H54 (cell line): ENCODE data around the gene IQSEC3.
"Not testable (repeated sequence)": the region's sequence is repeated elsewhere in the genome, so short reads cannot be mapped to it uniquely, and the experiment has no call there.

Experiments
- DNase-seq: peaks from one replicate; pipeline ENCODE4 v3.0.0; 2011; ENCODE audit warnings: low spot score, mixed read lengths; ENCODE audit not compliant: insufficient read length
- FAIRE-seq: peaks from 3 replicates; lab custom pipeline; 2011; peaks lifted over from hg19 to GRCh38; lab: Jason Lieb, UNC
- POLR2A ChIP-seq: IDR thresholded peaks from 2 replicates; pipeline ENCODE4 v1.6.1; 2011; ENCODE audit warnings: low read depth, mild to moderate bottlenecking, low read length

IQSEC3 gene

GRCh38 chr12:176321-177181, 110.0 kb downstream of the IQSEC3 start:
- DNase-seq (peak; percentile 90), FAIRE-seq (no peak)
- TF ChIP-seq POLR2A = peak; percentile 35; the same call in 1 of the 2 replicates

GRCh38 chr12:177336-177979, 110.9 kb downstream of the IQSEC3 start:
- DNase-seq (no peak), FAIRE-seq (no peak)
- no peak for TF ChIP-seq POLR2A

GRCh38 chr12:177980-178828, 111.6 kb downstream of the IQSEC3 start:
- DNase-seq (no peak), FAIRE-seq (no peak)
- TF ChIP-seq POLR2A = no peak

- no peak for TF ChIP-seq POLR2A
- FAIRE-seq (no peak), DNase-seq (no peak)
Observed at GRCh38 chr12:178829-179109, 112.2 kb downstream of the IQSEC3 start.

- TF ChIP-seq POLR2A = no peak
- no peak for DNase-seq
- FAIRE-seq = no peak
Observed at GRCh38 chr12:179131-179884, 112.7 kb downstream of the IQSEC3 start.

GRCh38 chr12:179885-180284, 113.3 kb downstream of the IQSEC3 start:
- no peak for FAIRE-seq
- no peak for DNase-seq
- TF ChIP-seq POLR2A = no peak

GRCh38 chr12:180445-180844, 113.9 kb downstream of the IQSEC3 start:
- TF ChIP-seq POLR2A = no peak
- FAIRE-seq = no peak
- no peak for DNase-seq

GRCh38 chr12:181921-182320, 115.4 kb downstream of the IQSEC3 start:
- FAIRE-seq (no peak), DNase-seq (no peak)
- TF ChIP-seq POLR2A = no peak

- 0 out of 2 replicates have a peak, but pooled peaks have one; percentile 25 for TF ChIP-seq POLR2A
- FAIRE-seq (peak; percentile 76), DNase-seq (peak; percentile 97)
Observed at GRCh38 chr12:182381-182892, 115.9 kb downstream of the IQSEC3 start.

- DNase-seq = no peak
- no peak for FAIRE-seq
- TF ChIP-seq POLR2A = no peak
Observed at GRCh38 chr12:184811-185575, 118.4 kb downstream of the IQSEC3 start.

- no peak for FAIRE-seq
- TF ChIP-seq POLR2A = no peak
Observed at GRCh38 chr12:185576-185955, 119.0 kb downstream of the IQSEC3 start.

GRCh38 chr12:186006-186625, 119.5 kb downstream of the IQSEC3 start:
- TF ChIP-seq POLR2A = no peak
- DNase-seq = no peak
- no peak for FAIRE-seq

More at GRCh38 chr12:185576-185955, 119.0 kb downstream of the IQSEC3 start:
- no peak for DNase-seq

GRCh38 chr12:187986-188909, 121.7 kb downstream of the IQSEC3 start:
- DNase-seq, FAIRE-seq: not testable (repeated sequence)
